HepG2 (cell line): ENCODE measurements around the gene PAM16. TPM values are rescaled to one million over a fixed set of nuclear protein-coding genes. Genes with fewer than 3 reads are reported as not detected.

Source experiments
- ELF1 ChIP-seq: sonication (generic); formaldehyde crosslinking; IDR thresholded peaks from 2 replicates; pipeline ENCODE4 v1.4.0; 2020; ENCODE audit warnings: missing genetic modification reagents
- FOXJ3 ChIP-seq: sonication (generic); formaldehyde crosslinking; IDR thresholded peaks from 2 replicates; pipeline ENCODE4 v1.4.0; 2020; ENCODE audit warnings: missing genetic modification reagents, mild to moderate bottlenecking, borderline replicate concordance
- FOXK1 ChIP-seq: sonication (generic); formaldehyde crosslinking; IDR thresholded peaks from 2 replicates; pipeline ENCODE4 v1.4.0; 2020; ENCODE audit warnings: low read depth, missing genetic modification reagents, borderline replicate concordance
- GABPA ChIP-seq, 2 experiments: IDR thresholded peaks; 2 replicates each; pipeline ENCODE4 v1.6.1; 2011 to 2016; ENCODE audit warnings: low read depth in 2 of 2, low read length in 1 of 2, missing biosample characterization in 1 of 2, missing genetic modification characterization in 1 of 2
- GFI1 ChIP-seq: sonication (generic); formaldehyde crosslinking; IDR thresholded peaks from 2 replicates; pipeline ENCODE4 v1.5.0; 2020; ENCODE audit warnings: missing genetic modification reagents, mild to moderate bottlenecking, borderline replicate concordance
- HDAC1 ChIP-seq: sonication (generic); formaldehyde crosslinking; IDR thresholded peaks from 2 replicates; pipeline ENCODE4 v1.5.1; 2020; ENCODE audit warnings: mild to moderate bottlenecking, missing genetic modification reagents
- HNRNPLL ChIP-seq: fragments of 200-400 bp; formaldehyde crosslinking; IDR thresholded peaks from 2 replicates; pipeline ENCODE4 v1.6.1; 2017; ENCODE audit warnings: mild to moderate bottlenecking, low read depth, low read length; ENCODE audit not compliant: poor library complexity, severe bottlenecking
- JDP2 ChIP-seq: sonication (generic); formaldehyde crosslinking; IDR thresholded peaks from 2 replicates; pipeline ENCODE4 v1.8.1; 2022; ENCODE audit warnings: missing genetic modification reagents, borderline replicate concordance
- MBNL3 ChIP-seq: fragments of 250-450 bp; sonication (Bioruptor Pico); conservative IDR thresholded peaks from 2 replicates; pipeline ENCODE4 v1.8.0; 2022; ENCODE audit warnings: mild to moderate bottlenecking, inconsistent platforms
- NFYB ChIP-seq: sonication (generic); formaldehyde crosslinking; IDR thresholded peaks from 2 replicates; pipeline ENCODE4 v1.4.0; 2020; ENCODE audit warnings: missing genetic modification reagents
- PHB2 ChIP-seq: fragments of 450-650 bp; IDR thresholded peaks from 2 replicates; pipeline ENCODE4 v1.6.1; 2018; ENCODE audit not compliant: partially characterized antibody
- RBM39 ChIP-seq: fragments of 200-400 bp; formaldehyde crosslinking; IDR thresholded peaks from one replicate; pipeline ENCODE4 v1.6.1; 2018; ENCODE audit warnings: antibody characterized with exemption, mild to moderate bottlenecking, low read depth, low read length; ENCODE audit not compliant: poor library complexity, severe bottlenecking
- RFX5 ChIP-seq: IDR thresholded peaks from 2 replicates; pipeline ENCODE4 v1.6.1; 2011; ENCODE audit warnings: low read depth, low read length, improper control_type of control experiment
- SIN3B ChIP-seq: fragments of 150-350 bp; IDR thresholded peaks from 2 replicates; pipeline ENCODE4 v1.6.1; 2014; ENCODE audit warnings: low read length
- SOX5 ChIP-seq: IDR thresholded peaks from 2 replicates; pipeline ENCODE4 v1.6.1; 2016; ENCODE audit warnings: borderline replicate concordance
- SRF ChIP-seq: IDR thresholded peaks from 2 replicates; pipeline ENCODE4 v1.6.1; 2011; ENCODE audit warnings: mild to moderate bottlenecking, low read depth, low read length, moderate library complexity
- YEATS2 ChIP-seq: sonication (generic); formaldehyde crosslinking; IDR thresholded peaks from 2 replicates; pipeline ENCODE4 v1.4.0; 2020; ENCODE audit warnings: missing genetic modification reagents, borderline replicate concordance
- ZBTB20 ChIP-seq: sonication (generic); formaldehyde crosslinking; IDR thresholded peaks from 2 replicates; pipeline ENCODE4 v1.8.1; 2023; ENCODE audit warnings: missing genetic modification reagents, low read depth, mild to moderate bottlenecking, borderline replicate concordance
- ZC3H13 ChIP-seq: sonication (generic); formaldehyde crosslinking; IDR thresholded peaks from 2 replicates; pipeline ENCODE4 v1.8.1; 2023; ENCODE audit warnings: mild to moderate bottlenecking, missing genetic modification reagents, moderate library complexity
- ZC3H4 ChIP-seq: sonication (generic); formaldehyde crosslinking; IDR thresholded peaks from 2 replicates; pipeline ENCODE4 v1.4.0; 2020; ENCODE audit warnings: missing genetic modification reagents, borderline replicate concordance
- ZNF225 ChIP-seq: sonication (generic); formaldehyde crosslinking; IDR thresholded peaks from 2 replicates; pipeline ENCODE4 v1.4.0; 2020; ENCODE audit warnings: mild to moderate bottlenecking, missing genetic modification reagents
- ZNF234 ChIP-seq: sonication (generic); formaldehyde crosslinking; conservative IDR thresholded peaks from 2 replicates; pipeline ENCODE4 v1.5.1; 2020; ENCODE audit warnings: mild to moderate bottlenecking, missing genetic modification reagents
- ZNF3 ChIP-seq: IDR thresholded peaks from 2 replicates; pipeline ENCODE4 v1.7.0; 2017; ENCODE audit warnings: inconsistent platforms
- ZNF441 ChIP-seq: sonication (generic); formaldehyde crosslinking; IDR thresholded peaks from 2 replicates; pipeline ENCODE4 v1.7.0; 2021; ENCODE audit warnings: missing genetic modification reagents, borderline replicate concordance
- ZNF451 ChIP-seq: sonication (generic); formaldehyde crosslinking; IDR thresholded peaks from 2 replicates; pipeline ENCODE4 v1.5.0; 2020; ENCODE audit warnings: mild to moderate bottlenecking, missing genetic modification reagents
- ZNF484 ChIP-seq: sonication (generic); formaldehyde crosslinking; IDR thresholded peaks from 2 replicates; pipeline ENCODE4 v1.5.1; 2020; ENCODE audit warnings: mild to moderate bottlenecking, low read depth, missing genetic modification reagents, borderline replicate concordance
- ZNF598 ChIP-seq: sonication (generic); formaldehyde crosslinking; IDR thresholded peaks from 2 replicates; pipeline ENCODE4 v1.5.1; 2020; ENCODE audit warnings: mild to moderate bottlenecking, missing genetic modification reagents, borderline replicate concordance
- ZNF792 ChIP-seq: IDR thresholded peaks from 2 replicates; pipeline ENCODE4 v1.6.1; 2016
- polyA plus RNA-seq, 8 experiments: library from polyadenylated mRNA; depleted of rRNA in 3 of 8; stranded (reverse) in 7 of 8; unstranded in 1 of 8; fragments of >200 nt; fragmentation: Illumina TruSeq in 4 of 8; extraction: Trizol in 4 of 8; gene quantifications; 2 replicates each; pipeline versions ENCODE4 v1.2.1 to v1.2.3, GENCODE V29; 2011 to 2016; ENCODE audit warnings: low read depth in 4 of 8, missing spikeins in 1 of 8, mixed read lengths in 1 of 8; ENCODE audit not compliant: insufficient read depth in 1 of 8
- total RNA-seq, 5 experiments: library from RNA; depleted of rRNA; stranded (reverse); fragments of >200 nt; fragmentation: Illumina TruSeq; extraction: Trizol; gene quantifications; 2 replicates each; pipeline ENCODE4 v1.2.3, GENCODE V29; 2016; ENCODE audit warnings: low read depth in 1 of 5
- TF ChIP-seq, protein P1 (sequence below): sonication (generic); formaldehyde crosslinking; IDR thresholded peaks from 2 replicates; pipeline ENCODE4 v1.5.0; 2020; ENCODE audit warnings: missing genetic modification reagents
- TF ChIP-seq, protein P2 (sequence below): sonication (generic); formaldehyde crosslinking; IDR thresholded peaks from 2 replicates; pipeline ENCODE4 v1.9.0; 2022; ENCODE audit warnings: missing genetic modification reagents, mild to moderate bottlenecking, borderline replicate concordance

The PAM16 gene
- total and polyA plus RNA-seq, 2 of the 13 experiments (the other 11 are each of a cell fraction or from before 2014, with no cell fraction given): 51.5 to 51.8 TPM

DNA sequence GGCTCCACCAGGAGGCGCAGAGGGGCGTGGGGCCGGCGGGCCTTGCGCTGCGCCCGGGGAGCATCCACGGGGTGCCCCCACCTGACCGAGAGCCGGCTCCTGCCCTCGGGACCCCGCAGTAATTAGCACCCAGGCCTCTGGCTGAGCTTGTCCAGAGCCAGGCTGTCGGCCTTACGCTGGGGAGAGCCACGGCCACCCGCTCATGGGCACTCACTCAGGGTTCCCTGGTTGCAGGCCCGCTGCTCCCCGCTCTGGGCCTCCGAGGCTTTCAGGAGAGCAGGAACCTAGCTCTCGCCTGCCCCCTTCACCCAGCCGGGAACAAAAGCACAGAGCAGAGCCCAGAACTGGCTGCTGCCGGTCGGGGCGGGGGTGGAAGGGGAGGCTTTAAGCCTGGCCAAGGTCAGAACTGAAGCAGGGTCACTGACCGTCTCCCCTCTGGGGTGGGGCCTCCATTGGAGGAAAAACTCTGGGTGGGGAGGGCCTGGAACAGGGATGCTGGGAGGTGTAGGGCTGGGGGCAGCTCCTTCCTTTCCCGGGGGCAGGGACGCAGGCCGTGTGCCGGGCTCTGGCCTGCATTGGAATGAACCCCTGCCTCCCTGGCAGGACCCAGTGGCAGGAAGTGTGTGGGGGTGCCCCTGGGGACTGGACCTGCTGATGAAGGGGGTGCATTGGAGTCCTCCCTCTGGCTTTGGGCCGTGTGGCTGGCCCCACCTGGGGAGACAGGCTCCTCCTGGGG lies 22.9 kb downstream of the PAM16 start (continued):
- TF ChIP-seq, protein P1, sequence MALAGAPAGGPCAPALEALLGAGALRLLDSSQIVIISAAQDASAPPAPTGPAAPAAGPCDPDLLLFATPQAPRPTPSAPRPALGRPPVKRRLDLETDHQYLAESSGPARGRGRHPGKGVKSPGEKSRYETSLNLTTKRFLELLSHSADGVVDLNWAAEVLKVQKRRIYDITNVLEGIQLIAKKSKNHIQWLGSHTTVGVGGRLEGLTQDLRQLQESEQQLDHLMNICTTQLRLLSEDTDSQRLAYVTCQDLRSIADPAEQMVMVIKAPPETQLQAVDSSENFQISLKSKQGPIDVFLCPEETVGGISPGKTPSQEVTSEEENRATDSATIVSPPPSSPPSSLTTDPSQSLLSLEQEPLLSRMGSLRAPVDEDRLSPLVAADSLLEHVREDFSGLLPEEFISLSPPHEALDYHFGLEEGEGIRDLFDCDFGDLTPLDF (CRISPR knock-in tag): no peak
- TF ChIP-seq RBM39: peak; percentile 77
- no peak; the same call in 1 of the 2 replicates for TF ChIP-seq GFI1 (CRISPR knock-in tag)
- peak; percentile 62; the same call in 1 of the 2 replicates for TF ChIP-seq SOX5 (CRISPR knock-in tag)
- no peak for TF ChIP-seq NFYB
- TF ChIP-seq ZNF234 (CRISPR knock-in tag): no peak
- TF ChIP-seq ZNF225: no peak
- TF ChIP-seq, protein P2, sequence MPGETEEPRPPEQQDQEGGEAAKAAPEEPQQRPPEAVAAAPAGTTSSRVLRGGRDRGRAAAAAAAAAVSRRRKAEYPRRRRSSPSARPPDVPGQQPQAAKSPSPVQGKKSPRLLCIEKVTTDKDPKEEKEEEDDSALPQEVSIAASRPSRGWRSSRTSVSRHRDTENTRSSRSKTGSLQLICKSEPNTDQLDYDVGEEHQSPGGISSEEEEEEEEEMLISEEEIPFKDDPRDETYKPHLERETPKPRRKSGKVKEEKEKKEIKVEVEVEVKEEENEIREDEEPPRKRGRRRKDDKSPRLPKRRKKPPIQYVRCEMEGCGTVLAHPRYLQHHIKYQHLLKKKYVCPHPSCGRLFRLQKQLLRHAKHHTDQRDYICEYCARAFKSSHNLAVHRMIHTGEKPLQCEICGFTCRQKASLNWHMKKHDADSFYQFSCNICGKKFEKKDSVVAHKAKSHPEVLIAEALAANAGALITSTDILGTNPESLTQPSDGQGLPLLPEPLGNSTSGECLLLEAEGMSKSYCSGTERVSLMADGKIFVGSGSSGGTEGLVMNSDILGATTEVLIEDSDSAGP (CRISPR knock-in tag): no peak; the same call in none of the 2 replicates
- TF ChIP-seq HDAC1 (CRISPR knock-in tag): peak; percentile 70
- TF ChIP-seq ZBTB20 (CRISPR knock-in tag): peak; percentile 39; the same call in 1 of the 2 replicates
- peak; percentile 65; the same call in 1 of the 2 replicates for TF ChIP-seq ZNF451 (CRISPR knock-in tag)
- TF ChIP-seq RFX5: no peak
- TF ChIP-seq ZNF3 (CRISPR knock-in tag): no peak
- TF ChIP-seq ZNF441 (CRISPR knock-in tag): no peak; the same call in 1 of the 2 replicates
- no peak for TF ChIP-seq SIN3B
- no peak for TF ChIP-seq ZNF484
- no peak for TF ChIP-seq FOXJ3
- TF ChIP-seq FOXK1 (CRISPR knock-in tag): no peak
- TF ChIP-seq GABPA (IDR thresholded peaks at IDR 0.05; ENCODE audit: low read depth, low read length): no peak
- TF ChIP-seq GABPA (CRISPR knock-in tag; IDR thresholded peaks at IDR 0.05; ENCODE audit: low read depth): 0 out of 2 replicates have a peak, but pooled peaks have one; percentile 27
- TF ChIP-seq YEATS2 (CRISPR knock-in tag): peak; percentile 60; the same call in 1 of the 2 replicates
- no peak for TF ChIP-seq PHB2
- no peak for TF ChIP-seq SRF
- TF ChIP-seq ZC3H13 (CRISPR knock-in tag): no peak
- peak; percentile 48 for TF ChIP-seq HNRNPLL
- no peak for TF ChIP-seq ZNF598 (CRISPR knock-in tag)
- TF ChIP-seq JDP2 (CRISPR knock-in tag): no peak
- peak; percentile 79 for TF ChIP-seq ZNF792 (CRISPR knock-in tag)
- peak; percentile 29; the same call in 1 of the 2 replicates for TF ChIP-seq ELF1 (CRISPR knock-in tag)
- TF ChIP-seq MBNL3 (CRISPR knock-in tag): no peak
- TF ChIP-seq ZC3H4 (CRISPR knock-in tag): no peak
